PFSK-1 (cell line): ENCODE measurements around the gene RBBP8NL.

ENCODE experiments used
- FOXP2 ChIP-seq: optimal IDR thresholded peaks from 2 replicates; pipeline ENCODE3; 2011; ENCODE audit warnings: borderline replicate concordance, control low read depth, inconsistent platforms; ENCODE audit not compliant: insufficient read depth; ENCODE audit errors: extremely low read length, extremely low read depth
- POLR2AphosphoS5 ChIP-seq: IDR thresholded peaks from 2 replicates; pipeline ENCODE4 v1.6.1; 2012; ENCODE audit warnings: low read depth, mild to moderate bottlenecking, control low read depth, low read length, moderate library complexity
- REST ChIP-seq, 2 experiments: IDR thresholded peaks; 2 replicates each; pipeline versions ENCODE4 v1.6.1 to v1.8.0; 2011 to 2012; ENCODE audit warnings: low read depth in 2 of 2, low read length in 2 of 2, control low read depth in 1 of 2, inconsistent platforms in 1 of 2, mild to moderate bottlenecking in 1 of 2, moderate library complexity in 1 of 2; ENCODE audit not compliant: insufficient read depth in 1 of 2
- SIN3A ChIP-seq: IDR thresholded peaks from 2 replicates; pipeline ENCODE4 v1.6.1; 2012; ENCODE audit warnings: mild to moderate bottlenecking, low read length, moderate library complexity, borderline replicate concordance; ENCODE audit not compliant: insufficient read depth
- TAF1 ChIP-seq: IDR thresholded peaks from 2 replicates; pipeline ENCODE4 v1.6.1; 2012; ENCODE audit warnings: low read length, control low read depth, borderline replicate concordance; ENCODE audit not compliant: insufficient read depth

RBBP8NL gene

GRCh38 chr20:62402456-62403150 lies 24.7 kb downstream of the RBBP8NL start:
- no peak for TF ChIP-seq SIN3A
- TF ChIP-seq POLR2AphosphoS5 = no peak
- no peak for TF ChIP-seq TAF1
- no peak for TF ChIP-seq REST (IDR thresholded peaks at IDR 0.05; ENCODE audit: insufficient read depth in 1 of 2, low read depth in 2 of 2, low read length in 2 of 2)
- no peak for TF ChIP-seq FOXP2

- no peak for TF ChIP-seq SIN3A
- TF ChIP-seq FOXP2 = no peak
- no peak for TF ChIP-seq REST (IDR thresholded peaks at IDR 0.05; ENCODE audit: insufficient read depth in 1 of 2, low read depth in 2 of 2, low read length in 2 of 2)
These were observed 26.0 kb downstream of the RBBP8NL start for GRCh38 chr20:62401331-62401779.

- no peak for TF ChIP-seq REST (IDR thresholded peaks at IDR 0.05; ENCODE audit: insufficient read depth in 1 of 2, low read depth in 2 of 2, low read length in 2 of 2)
- TF ChIP-seq SIN3A = no peak
- TF ChIP-seq FOXP2 = no peak
- TF ChIP-seq POLR2AphosphoS5 = no peak
- no peak for TF ChIP-seq TAF1
These were observed 26.8 kb downstream of the RBBP8NL start for GRCh38 chr20:62400541-62400940.

GRCh38 chr20:62400021-62400420 lies 27.3 kb downstream of the RBBP8NL start:
- TF ChIP-seq FOXP2 = no peak
- TF ChIP-seq REST (IDR thresholded peaks at IDR 0.05; ENCODE audit: insufficient read depth in 1 of 2, low read depth in 2 of 2, low read length in 2 of 2) = no peak
- no peak for TF ChIP-seq TAF1
- TF ChIP-seq SIN3A = no peak
- TF ChIP-seq POLR2AphosphoS5 = no peak
